ENCODE measurements around the gene ARL3.

- TF ChIP-seq CTCF (conservative IDR thresholded peaks at IDR 0.05; ENCODE audit: low read depth, low read length) (no peak), POLR2A (IDR thresholded peaks at IDR 0.05; ENCODE audit: low read depth, low read length) (no peak), MAFK (IDR thresholded peaks at IDR 0.05; ENCODE audit: low read depth, low read length) (no peak), USF2 (IDR thresholded peaks at IDR 0.05; ENCODE audit: low read depth, low read length) (no peak), FOS (IDR thresholded peaks at IDR 0.05; ENCODE audit: low read depth, low read length) (no peak), CHD1 (IDR thresholded peaks at IDR 0.05; ENCODE audit: low read depth, low read length) (no peak), CEBPB (IDR thresholded peaks at IDR 0.05; ENCODE audit: low read depth, low read length) (no peak), BHLHE40 (IDR thresholded peaks at IDR 0.05; ENCODE audit: low read depth, low read length) (no peak), ELK1 (IDR thresholded peaks at IDR 0.05; ENCODE audit: borderline replicate concordance, low read depth, low read length) (no peak), MAZ (IDR thresholded peaks at IDR 0.05; ENCODE audit: borderline replicate concordance, low read depth, low read length) (no peak), MXI1 (IDR thresholded peaks at IDR 0.05; ENCODE audit: borderline replicate concordance, low read depth, low read length) (no peak)
These were observed 82.4 kb downstream of the ARL3 start for GRCh38 chr10:102631525-102632393.

All from IMR-90 (cell line).